Chondrocyte (in vitro differentiated cells): ENCODE results near the gene CCDC28A. TPM values are rescaled to one million over a fixed set of nuclear protein-coding genes. Genes with fewer than 3 reads are reported as not detected.

ENCODE experiments used
- DNase-seq: peaks from one replicate; pipeline ENCODE4 v3.0.0; 2021; ENCODE audit warnings: mixed read lengths, low spot score
- H3K27ac Mint-ChIP-seq: one replicate; pipeline ENCODE4 v1.8.0; 2021; ENCODE audit warnings: mild to moderate bottlenecking, moderate library complexity, mixed read lengths; ENCODE audit not compliant: unreplicated experiment
- H3K27me3 Mint-ChIP-seq: 2 replicates; pipeline ENCODE4 v1.8.0; 2021; ENCODE audit warnings: low read depth, mixed read lengths
- H3K36me3 Mint-ChIP-seq: 2 replicates; pipeline ENCODE4 v1.8.0; 2021; ENCODE audit warnings: low read depth, mixed read lengths
- H3K4me1 Mint-ChIP-seq: 2 replicates; pipeline ENCODE4 v1.8.0; 2021; ENCODE audit warnings: low read depth, mild to moderate bottlenecking, mixed read lengths
- H3K4me3 Mint-ChIP-seq: one replicate; pipeline ENCODE4 v1.8.0; 2021; ENCODE audit warnings: mild to moderate bottlenecking, moderate library complexity, mixed read lengths; ENCODE audit not compliant: unreplicated experiment
- H3K9me3 Mint-ChIP-seq: 2 replicates; pipeline ENCODE4 v1.8.0; 2021; ENCODE audit warnings: low read depth, mixed read lengths
- CTCF ChIP-seq: fragments of 200-600 bp; sonication (generic); IDR thresholded peaks from 2 replicates; pipeline ENCODE4 v1.5.0; 2021; ENCODE audit warnings: antibody characterized with exemption, mild to moderate bottlenecking, moderate library complexity
- total RNA-seq: library from RNA; stranded (reverse); gene quantifications from 3 replicates; pipeline ENCODE4 v1.2.1, GENCODE V29; 2021

CCDC28A gene
- total RNA-seq, 1 donor from 2014 or later, result 7.1 TPM

- H3K4me1 Mint-ChIP-seq, result peaks cover 8% of the 10 kb centered on the region
- H3K9me3 Mint-ChIP-seq, result no peaks in the 10 kb centered on the region
- H3K27ac Mint-ChIP-seq, result no peak overlapping the region
- H3K27me3 Mint-ChIP-seq, result no peaks in the 10 kb centered on the region
- peaks cover 9% of the 10 kb centered on the region for H3K36me3 Mint-ChIP-seq
- TF ChIP-seq CTCF, result no peak
- H3K4me3 Mint-ChIP-seq, result no peak overlapping the region
- DNase-seq, result no peak
Measured at GRCh38 chr6:138778331-138778730, 4.8 kb downstream of the CCDC28A start.

- TF ChIP-seq CTCF, result no peak
- H3K27me3 Mint-ChIP-seq, result no peaks in the 10 kb centered on the region
- peaks cover 9% of the 10 kb centered on the region for H3K36me3 Mint-ChIP-seq
- H3K4me1 Mint-ChIP-seq, result no peaks in the 10 kb centered on the region
- DNase-seq, result no peak
- H3K4me3 Mint-ChIP-seq, result no peak overlapping the region
- no peaks in the 10 kb centered on the region for H3K9me3 Mint-ChIP-seq
- no peak overlapping the region for H3K27ac Mint-ChIP-seq
Measured at GRCh38 chr6:138782243-138782642, 8.7 kb downstream of the CCDC28A start.

GRCh38 chr6:138785079-138785478, 11.5 kb downstream of the CCDC28A start:
- no peaks in the 10 kb centered on the region for H3K9me3 Mint-ChIP-seq
- no peaks in the 10 kb centered on the region for H3K27me3 Mint-ChIP-seq
- no peak for TF ChIP-seq CTCF
- H3K36me3 Mint-ChIP-seq, result peaks cover 8% of the 10 kb centered on the region
- DNase-seq, result no peak
- H3K4me1 Mint-ChIP-seq, result no peaks in the 10 kb centered on the region
- H3K4me3 Mint-ChIP-seq, result no peak overlapping the region
- no peak overlapping the region for H3K27ac Mint-ChIP-seq

GRCh38 chr6:138785980-138786379, 12.4 kb downstream of the CCDC28A start:
- Mint-ChIP-seq H3K9me3 (no peaks in the 10 kb centered on the region), H3K4me1 (no peaks in the 10 kb centered on the region), H3K27ac (no peak overlapping the region), H3K36me3 (peaks cover 10% of the 10 kb centered on the region), H3K4me3 (no peak overlapping the region), H3K27me3 (no peaks in the 10 kb centered on the region)
- no peak for TF ChIP-seq CTCF
- DNase-seq, result no peak

GRCh38 chr6:138787138-138787537, 13.6 kb downstream of the CCDC28A start:
- Mint-ChIP-seq H3K27ac (no peak overlapping the region), H3K9me3 (no peaks in the 10 kb centered on the region), H3K27me3 (no peaks in the 10 kb centered on the region), H3K4me1 (no peaks in the 10 kb centered on the region), H3K36me3 (peaks cover 9% of the 10 kb centered on the region), H3K4me3 (no peak overlapping the region)
- DNase-seq, result no peak
- no peak for TF ChIP-seq CTCF
